HEK293 (cell line): ENCODE results near the gene KCTD1.

Experiments used
- CTCF ChIA-PET: fragments of 350-600 bp; formaldehyde crosslinking; extraction: SDS; loops from one replicate; lab custom pipeline; 2021; ENCODE audit warnings: antibody characterized with exemption; lab: Yijun Ruan, JAX
- POLR2A ChIA-PET: fragments of 300-600 bp; formaldehyde crosslinking; extraction: SDS; loops from one replicate; lab custom pipeline; 2020; ENCODE audit warnings: antibody characterized with exemption, inconsistent platforms; lab: Yijun Ruan, JAX
- H3K27ac ChIP-seq: fragments of 200-500 bp; sonication (Bioruptor generic); 2 replicates; pipeline ENCODE4 v1.5.1; 2014; ENCODE audit warnings: low read depth, low read length, control low read depth, inconsistent platforms; ENCODE audit errors: extremely low read depth
- H3K36me3 ChIP-seq, 2 experiments: fragments of 200-500 bp in 1 of 2; sonication (Bioruptor generic) in 1 of 2; 1 replicate in 1 of 2; 2 replicates in 1 of 2; pipeline ENCODE4 v1.5.1; 2014 to 2017; ENCODE audit warnings: inconsistent platforms in 2 of 2, low read length in 2 of 2; ENCODE audit not compliant: control insufficient read depth in 2 of 2, insufficient read depth in 1 of 2
- H3K4me1 ChIP-seq: fragments of 200-500 bp; sonication (Bioruptor generic); 2 replicates; pipeline ENCODE4 v1.5.1; 2014; ENCODE audit warnings: mild to moderate bottlenecking, low read length, inconsistent platforms; ENCODE audit not compliant: control insufficient read depth, insufficient read depth
- H3K4me3 ChIP-seq: 2 replicates; pipeline ENCODE4 v1.5.1; 2011; ENCODE audit warnings: low read depth, mild to moderate bottlenecking, control low read depth, low read length, moderate library complexity
- H3K9me3 ChIP-seq: fragments of 200-500 bp; sonication (Bioruptor generic); 2 replicates; pipeline ENCODE4 v1.5.1; 2014; ENCODE audit warnings: low read depth, low read length, inconsistent platforms; ENCODE audit not compliant: control insufficient read depth, insufficient read depth
- EGR2 ChIP-seq: fragments of 450-650 bp; formaldehyde crosslinking; IDR thresholded peaks from 2 replicates; pipeline ENCODE4 v1.5.1; 2016; ENCODE audit warnings: low read depth, missing biosample characterization, missing genetic modification characterization
- KLF17 ChIP-seq: fragments of 450-650 bp; formaldehyde crosslinking; IDR thresholded peaks from 2 replicates; pipeline ENCODE4 v1.5.1; 2016; ENCODE audit warnings: missing biosample characterization, missing genetic modification characterization
- KLF7 ChIP-seq: fragments of 450-650 bp; formaldehyde crosslinking; IDR thresholded peaks from 2 replicates; pipeline ENCODE4 v1.5.1; 2016; ENCODE audit warnings: missing biosample characterization, missing genetic modification characterization, borderline replicate concordance
- KLF9 ChIP-seq: fragments of 450-650 bp; formaldehyde crosslinking; IDR thresholded peaks from 2 replicates; pipeline ENCODE4 v1.5.1; 2016; ENCODE audit warnings: missing biosample characterization, missing genetic modification characterization, low read depth
- PRDM4 ChIP-seq: fragments of 450-650 bp; formaldehyde crosslinking; IDR thresholded peaks from 2 replicates; pipeline ENCODE4 v1.5.1; 2017; ENCODE audit warnings: missing biosample characterization, missing genetic modification characterization
- YY2 ChIP-seq: fragments of 450-650 bp; formaldehyde crosslinking; IDR thresholded peaks from 2 replicates; pipeline ENCODE4 v1.5.1; 2016; ENCODE audit warnings: missing biosample characterization, missing genetic modification characterization
- ZBTB48 ChIP-seq: fragments of 450-650 bp; formaldehyde crosslinking; IDR thresholded peaks from 2 replicates; pipeline ENCODE4 v1.5.1; 2016; ENCODE audit warnings: missing biosample characterization, missing genetic modification characterization
- ZBTB7A ChIP-seq: fragments of 450-650 bp; formaldehyde crosslinking; IDR thresholded peaks from 2 replicates; pipeline ENCODE4 v1.5.1; 2016; ENCODE audit warnings: low read depth, missing biosample characterization, missing genetic modification characterization
- ZNF184 ChIP-seq: fragments of 450-650 bp; IDR thresholded peaks from 2 replicates; pipeline ENCODE4 v1.5.1; 2018; ENCODE audit warnings: missing biosample characterization, mild to moderate bottlenecking, missing genetic modification characterization
- ZNF214 ChIP-seq: fragments of 450-650 bp; formaldehyde crosslinking; IDR thresholded peaks from 2 replicates; pipeline ENCODE4 v1.5.1; 2017; ENCODE audit warnings: missing biosample characterization, mild to moderate bottlenecking, missing genetic modification characterization, borderline replicate concordance
- ZNF23 ChIP-seq: fragments of 450-650 bp; formaldehyde crosslinking; IDR thresholded peaks from 2 replicates; pipeline ENCODE4 v1.5.1; 2016; ENCODE audit warnings: missing biosample characterization, missing genetic modification characterization, borderline replicate concordance
- ZNF292 ChIP-seq: fragments of 450-650 bp; formaldehyde crosslinking; IDR thresholded peaks from 2 replicates; pipeline ENCODE4 v1.5.1; 2016; ENCODE audit warnings: low read depth, missing biosample characterization, missing genetic modification characterization, borderline replicate concordance
- ZNF350 ChIP-seq: fragments of 450-650 bp; formaldehyde crosslinking; IDR thresholded peaks from 2 replicates; pipeline ENCODE4 v1.5.0; 2017; ENCODE audit warnings: missing biosample characterization, mild to moderate bottlenecking, missing genetic modification characterization
- ZNF366 ChIP-seq: fragments of 450-650 bp; formaldehyde crosslinking; conservative IDR thresholded peaks from 2 replicates; pipeline ENCODE4 v1.5.1; 2016; ENCODE audit warnings: missing biosample characterization, missing genetic modification characterization
- ZNF513 ChIP-seq: fragments of 450-650 bp; IDR thresholded peaks from 2 replicates; pipeline ENCODE4 v1.5.1; 2018; ENCODE audit warnings: missing biosample characterization, missing genetic modification characterization
- ZNF514 ChIP-seq: fragments of 450-650 bp; formaldehyde crosslinking; IDR thresholded peaks from 2 replicates; pipeline ENCODE4 v1.5.1; 2016; ENCODE audit warnings: missing biosample characterization, missing genetic modification characterization
- ZNF571 ChIP-seq: fragments of 450-650 bp; formaldehyde crosslinking; IDR thresholded peaks from 2 replicates; pipeline ENCODE4 v1.5.0; 2017; ENCODE audit warnings: missing biosample characterization, missing genetic modification characterization
- ZNF580 ChIP-seq: fragments of 450-650 bp; formaldehyde crosslinking; IDR thresholded peaks from 2 replicates; pipeline ENCODE4 v1.5.1; 2016; ENCODE audit warnings: missing biosample characterization, missing genetic modification characterization
- ZNF585B ChIP-seq: fragments of 450-650 bp; formaldehyde crosslinking; IDR thresholded peaks from 2 replicates; pipeline ENCODE4 v1.5.1; 2016; ENCODE audit warnings: missing biosample characterization, missing genetic modification characterization
- ZNF629 ChIP-seq: fragments of 450-650 bp; formaldehyde crosslinking; IDR thresholded peaks from 2 replicates; pipeline ENCODE4 v1.5.1; 2017; ENCODE audit warnings: missing biosample characterization, missing genetic modification characterization
- ZNF664 ChIP-seq: fragments of 450-650 bp; formaldehyde crosslinking; IDR thresholded peaks from 2 replicates; pipeline ENCODE4 v1.5.1; 2016; ENCODE audit warnings: missing biosample characterization, missing genetic modification characterization
- ZNF707 ChIP-seq: fragments of 450-650 bp; formaldehyde crosslinking; IDR thresholded peaks from 2 replicates; pipeline ENCODE4 v1.5.1; 2016; ENCODE audit warnings: missing biosample characterization, missing genetic modification characterization
- ZNF785 ChIP-seq: fragments of 450-650 bp; formaldehyde crosslinking; IDR thresholded peaks from 2 replicates; pipeline ENCODE4 v1.5.1; 2016; ENCODE audit warnings: missing biosample characterization, missing genetic modification characterization
- ZSCAN16 ChIP-seq: fragments of 450-650 bp; formaldehyde crosslinking; IDR thresholded peaks from 2 replicates; pipeline ENCODE4 v1.5.1; 2016; ENCODE audit warnings: missing biosample characterization, missing genetic modification characterization

Gene KCTD1

GRCh38 chr18:26434887-26435286, 113.5 kb downstream of the KCTD1 start:
- ChIA-PET CTCF (no interaction called here), POLR2A (no interaction called here)
- no peak overlapping the region for H3K4me3 ChIP-seq
- no peak for TF ChIP-seq ZBTB7A (tag by site-specific recombination)
- TF ChIP-seq ZNF350 (tag by site-specific recombination): no peak
- no peak for TF ChIP-seq ZNF785 (tag by site-specific recombination)
- no peak for TF ChIP-seq ZNF366
- H3K36me3 ChIP-seq: no peaks in the 10 kb centered on the region
- H3K27ac ChIP-seq: no peak overlapping the region
- no peaks in the 10 kb centered on the region for H3K4me1 ChIP-seq
- no peaks in the 10 kb centered on the region for H3K9me3 ChIP-seq

GRCh38 chr18:26432651-26433424, 115.5 kb downstream of the KCTD1 start:
- TF ChIP-seq KLF17 (tag by site-specific recombination) (no peak), KLF7 (tag by site-specific recombination) (no peak), YY2 (tag by site-specific recombination) (no peak), ZNF514 (no peak), ZNF292 (no peak), ZBTB48 (tag by site-specific recombination) (no peak), EGR2 (tag by site-specific recombination) (no peak), PRDM4 (tag by site-specific recombination) (no peak), KLF9 (tag by site-specific recombination) (no peak), ZNF664 (tag by site-specific recombination) (no peak), ZSCAN16 (no peak), ZNF184 (tag by site-specific recombination) (no peak), ZNF585B (tag by site-specific recombination) (no peak), ZNF629 (no peak), ZNF580 (tag by site-specific recombination) (no peak), ZNF513 (tag by site-specific recombination) (no peak), ZNF707 (tag by site-specific recombination) (no peak), ZNF571 (tag by site-specific recombination) (no peak), ZNF23 (tag by site-specific recombination) (no peak), ZNF214 (tag by site-specific recombination) (no peak)
- POLR2A ChIA-PET: no interaction called here
- Histone ChIP-seq H3K27ac (no peak overlapping the region), H3K9me3 (no peaks in the 10 kb centered on the region), H3K36me3 (no peaks in the 10 kb centered on the region), H3K4me1 (0 out of 2 replicates have a peak, but pooled peaks cover 2% of the 10 kb centered on the region), H3K4me3 (no peak overlapping the region)
- CTCF ChIA-PET: interaction anchor here (0.7 to 1.1 kb wide), 2 partner anchors 17 to 49 kb away, joined by 3 read pairs; no protein-coding TSS in a partner anchor
